Left kidney (tissue), 2 donors: ENCODE measurements around the gene EIF2D. TPM values are rescaled to one million over a fixed set of nuclear protein-coding genes. Genes with fewer than 3 reads are reported as not detected.
"Not testable (repeated sequence)": the region's sequence is repeated elsewhere in the genome, so short reads cannot be mapped to it uniquely, and the experiment has no call there.

Source experiments
- DNase-seq: peaks from one replicate; pipeline ENCODE4 v3.0.0-alpha.2; 2013
- polyA plus RNA-seq: library from polyadenylated mRNA; unstranded; fragments of 120-200 nt; gene quantifications from one replicate; pipeline ENCODE4 v1.2.1, GENCODE V29; 2013; ENCODE audit not compliant: insufficient read length

EIF2D gene
- polyA plus RNA-seq, 1 donor = 88.1 TPM

DNA sequence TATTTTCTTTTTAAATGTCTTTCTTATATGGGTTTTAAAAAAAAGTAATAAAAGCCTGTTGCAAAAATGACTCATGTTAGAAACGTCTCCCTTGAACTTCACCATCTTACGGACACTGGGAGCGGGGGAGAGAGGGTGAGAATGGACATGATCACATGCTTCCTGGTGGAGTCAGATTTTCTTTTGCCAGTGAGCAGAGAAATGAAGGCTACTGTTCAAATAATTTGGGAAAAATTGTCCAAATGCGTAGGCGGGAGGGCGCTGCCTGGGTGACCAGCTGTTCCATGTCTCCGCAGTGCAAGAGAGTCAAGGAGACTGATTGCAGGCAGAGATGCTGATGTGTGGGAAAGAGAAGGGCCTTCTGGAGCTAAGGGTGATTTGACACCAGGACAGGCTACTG is 23.1 kb downstream of the EIF2D start:
- DNase-seq = no peak

DNA sequence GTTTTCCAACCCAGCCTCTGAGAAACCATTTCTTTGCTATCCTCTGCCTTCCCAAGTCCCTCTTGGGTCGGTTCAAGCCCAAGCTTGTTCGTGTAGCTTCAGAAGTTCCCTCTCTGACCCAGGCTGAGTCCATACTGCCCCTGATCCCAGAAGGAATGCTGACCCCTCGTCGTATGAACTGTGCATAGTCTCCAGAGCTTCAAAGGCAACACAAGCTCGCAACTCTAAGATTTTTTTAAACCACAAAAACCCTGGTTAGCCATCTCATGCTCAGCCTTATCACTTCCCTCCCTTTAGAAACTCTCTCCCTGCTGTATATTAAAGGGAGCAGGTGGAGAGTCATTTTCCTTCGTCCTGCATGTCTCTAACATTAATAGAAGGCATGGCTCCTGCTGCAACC is 23.8 kb downstream of the EIF2D start:
- DNase-seq = no peak

DNA sequence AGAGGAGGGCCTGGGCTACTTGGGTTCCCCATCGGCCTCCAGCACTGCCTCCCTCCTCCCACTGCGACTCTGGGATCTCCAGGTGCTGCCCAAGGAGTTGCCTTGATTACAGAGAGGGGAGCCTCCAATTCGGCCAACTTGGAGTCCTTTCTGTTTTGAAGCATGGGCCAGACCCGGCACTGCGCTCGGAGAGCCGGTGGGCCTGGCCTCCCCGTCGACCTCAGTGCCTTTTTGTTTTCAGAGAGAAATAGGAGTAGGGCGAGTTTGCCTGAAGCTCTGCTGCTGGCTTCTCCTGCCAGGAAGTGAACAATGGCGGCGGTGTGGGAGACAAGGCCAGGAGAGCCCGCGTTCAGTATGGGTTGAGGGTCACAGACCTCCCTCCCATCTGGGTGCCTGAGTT is 24.4 kb downstream of the EIF2D start:
- no peak for DNase-seq

DNA sequence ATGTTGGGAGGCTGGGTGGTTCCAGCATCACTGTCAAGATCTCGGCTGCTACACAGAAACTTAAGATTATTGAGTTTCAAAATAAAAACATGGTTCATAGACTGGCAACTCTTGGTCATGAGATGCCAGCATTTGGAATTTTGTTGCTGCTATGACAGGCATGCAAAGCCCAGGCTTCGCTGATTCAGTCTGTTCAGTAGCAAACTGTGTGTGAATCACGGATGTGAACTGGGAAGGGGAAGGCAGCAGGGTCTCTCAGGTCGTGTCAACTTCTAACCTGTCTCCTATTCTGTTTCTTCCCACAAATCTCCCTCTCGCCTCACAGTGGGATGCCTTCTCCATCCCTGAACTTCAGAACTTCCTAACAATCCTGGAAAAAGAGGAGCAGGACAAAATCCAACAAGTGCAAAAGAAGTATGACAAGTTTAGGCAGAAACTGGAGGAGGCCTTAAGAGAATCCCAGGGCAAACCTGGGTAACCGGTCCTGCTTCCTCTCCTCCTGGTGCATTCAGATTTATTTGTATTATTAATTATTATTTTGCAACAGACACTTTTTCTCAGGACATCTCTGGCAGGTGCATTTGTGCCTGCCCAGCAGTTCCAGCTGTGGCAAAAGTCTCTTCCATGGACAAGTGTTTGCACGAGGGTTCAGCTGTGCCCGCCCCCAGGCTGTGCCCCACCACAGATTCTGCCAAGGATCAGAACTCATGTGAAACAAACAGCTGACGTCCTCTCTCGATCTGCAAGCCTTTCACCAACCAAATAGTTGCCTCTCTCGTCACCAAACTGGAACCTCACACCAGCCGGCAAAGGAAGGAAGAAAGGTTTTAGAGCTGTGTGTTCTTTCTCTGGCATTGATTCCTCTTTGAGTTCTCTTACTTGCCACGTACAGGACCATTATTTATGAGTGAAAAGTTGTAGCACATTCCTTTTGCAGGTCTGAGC is 25.5 kb downstream of the EIF2D start:
- no peak for DNase-seq

DNA sequence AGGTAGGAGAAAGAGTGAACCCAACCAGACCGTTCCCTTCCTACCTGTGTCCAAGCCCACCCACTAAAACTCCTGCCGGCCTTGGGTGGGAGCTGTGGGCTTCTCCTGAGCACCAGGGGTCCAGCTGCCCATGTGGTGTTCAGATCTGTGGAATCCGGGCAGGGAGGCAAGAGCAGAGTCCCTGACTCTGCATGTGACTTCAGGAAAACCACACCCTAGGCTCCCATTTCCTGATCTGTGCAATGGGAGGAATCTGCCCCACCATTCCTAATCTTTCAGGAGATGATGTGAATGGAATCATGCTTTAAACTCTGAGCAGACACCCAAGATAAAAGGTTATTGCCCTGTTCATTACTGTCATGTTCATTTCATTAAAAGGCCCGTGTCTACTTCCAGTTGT is 27.6 kb downstream of the EIF2D start:
- no peak for DNase-seq

DNA sequence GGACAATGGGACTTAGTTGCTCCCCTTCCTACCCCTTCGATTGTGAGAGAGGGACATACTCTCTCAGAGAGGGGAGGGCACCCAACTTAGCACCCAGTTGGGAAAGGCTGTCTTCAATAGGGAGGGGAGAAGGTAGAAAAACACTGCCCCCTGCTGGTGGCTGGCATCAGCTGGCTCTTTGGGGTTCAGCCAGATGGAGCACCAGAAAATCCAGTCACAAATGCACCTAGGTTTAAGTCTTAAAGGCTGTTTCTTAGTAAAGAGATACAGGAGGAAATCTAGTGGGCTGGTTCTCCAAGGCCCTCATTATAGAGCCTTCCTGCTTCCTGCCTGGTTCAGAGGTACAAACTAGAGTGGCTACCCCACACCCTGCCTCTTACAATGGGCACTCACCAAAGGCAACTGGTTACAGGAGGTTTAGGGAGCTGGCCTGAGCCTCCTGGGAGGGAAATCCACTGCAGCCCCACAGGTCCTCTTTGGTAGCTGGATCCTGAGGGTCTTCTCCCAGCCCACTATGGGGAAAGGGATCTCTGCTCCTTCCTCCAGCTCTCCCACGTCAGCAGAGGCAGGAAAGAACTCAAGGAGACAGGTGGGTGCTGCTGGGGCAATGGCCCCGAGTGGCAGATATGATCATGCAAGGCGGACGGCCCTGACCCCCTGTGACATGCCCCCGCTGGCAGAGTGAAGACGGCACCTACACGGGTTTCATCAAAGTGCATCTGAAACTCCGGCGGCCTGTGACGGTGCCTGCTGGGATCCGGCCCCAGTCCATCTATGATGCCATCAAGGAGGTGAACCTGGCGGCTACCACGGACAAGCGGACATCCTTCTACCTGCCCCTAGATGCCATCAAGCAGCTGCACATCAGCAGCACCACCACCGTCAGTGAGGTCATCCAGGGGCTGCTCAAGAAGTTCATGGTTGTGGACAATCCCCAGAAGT is 28.3 kb downstream of the EIF2D start:
- peak; percentile 57 for DNase-seq

DNA sequence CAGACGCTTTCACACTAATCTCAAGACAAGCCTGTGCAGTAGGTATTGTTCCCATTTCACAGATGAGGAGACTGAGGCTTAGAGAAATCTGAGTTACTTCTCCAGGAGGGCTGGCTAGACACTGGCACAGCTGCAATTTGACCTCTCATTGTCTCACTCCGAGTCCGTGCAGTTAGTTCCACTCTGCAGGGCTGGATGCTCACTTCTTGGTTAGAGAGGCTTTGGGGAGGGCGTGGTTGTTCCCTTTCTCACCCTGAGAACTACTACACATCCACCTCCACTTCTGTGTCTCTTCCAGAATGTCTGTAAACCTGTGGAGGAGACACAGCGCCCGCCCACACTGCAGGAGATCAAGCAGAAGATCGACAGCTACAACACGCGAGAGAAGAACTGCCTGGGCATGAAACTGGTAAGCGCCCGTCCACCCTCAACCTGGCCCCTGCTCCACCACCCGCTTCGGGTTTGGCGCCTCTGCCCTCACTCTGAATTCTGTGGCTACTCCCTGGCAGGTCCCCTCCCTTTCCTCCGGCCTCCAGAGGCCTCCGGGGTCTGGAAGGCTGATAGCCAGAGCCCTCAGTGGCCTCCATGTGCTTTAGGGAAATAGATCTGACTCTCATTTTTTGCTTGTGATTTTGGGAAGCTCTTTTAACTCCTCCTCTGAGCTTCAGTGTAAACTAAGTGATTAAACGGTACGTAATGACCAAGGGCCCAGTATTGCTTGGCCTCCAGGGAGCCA is 29.1 kb downstream of the EIF2D start:
- no peak for DNase-seq

DNA sequence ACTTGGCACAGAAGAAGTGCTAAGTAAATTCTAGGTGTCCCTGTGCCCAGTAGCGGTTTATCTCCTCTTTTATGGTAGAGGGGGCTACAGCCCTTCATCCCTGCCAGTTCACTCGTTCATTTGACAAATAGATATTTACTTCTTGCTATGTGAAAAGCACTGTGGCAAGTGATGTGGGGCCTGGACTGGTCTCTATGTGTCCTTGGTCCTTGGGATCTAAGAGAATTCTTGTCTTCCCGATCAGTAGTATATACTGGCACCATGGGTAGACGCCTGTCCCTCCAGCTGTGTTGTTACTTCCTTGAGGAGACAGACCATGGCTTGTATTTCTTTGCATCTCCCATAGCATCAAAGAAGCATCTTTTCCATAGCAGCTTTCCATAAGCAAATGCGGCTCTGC is 29.7 kb downstream of the EIF2D start:
- no peak for DNase-seq

DNA sequence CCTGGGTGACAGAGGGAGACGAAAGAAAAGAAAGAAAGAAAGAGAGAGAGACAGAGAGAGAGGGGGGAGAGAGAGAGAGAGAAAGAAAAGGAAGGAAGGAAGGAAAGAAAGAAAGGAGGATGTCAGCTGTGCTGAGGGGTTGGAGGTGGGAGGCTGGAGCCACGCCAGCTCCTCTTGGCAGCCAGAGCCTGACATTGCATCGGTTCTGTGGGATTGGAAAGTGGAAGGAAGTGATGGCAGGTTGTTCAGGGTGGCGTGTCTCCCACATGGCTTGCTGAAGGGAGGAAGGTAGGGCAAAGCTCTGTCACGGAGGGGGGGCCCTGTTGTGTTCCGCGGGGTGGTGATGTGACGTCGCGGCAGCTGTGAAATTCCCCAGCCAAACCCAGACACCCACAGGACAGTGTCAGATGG is 30.7 kb downstream of the EIF2D start:
- DNase-seq = no peak

DNA sequence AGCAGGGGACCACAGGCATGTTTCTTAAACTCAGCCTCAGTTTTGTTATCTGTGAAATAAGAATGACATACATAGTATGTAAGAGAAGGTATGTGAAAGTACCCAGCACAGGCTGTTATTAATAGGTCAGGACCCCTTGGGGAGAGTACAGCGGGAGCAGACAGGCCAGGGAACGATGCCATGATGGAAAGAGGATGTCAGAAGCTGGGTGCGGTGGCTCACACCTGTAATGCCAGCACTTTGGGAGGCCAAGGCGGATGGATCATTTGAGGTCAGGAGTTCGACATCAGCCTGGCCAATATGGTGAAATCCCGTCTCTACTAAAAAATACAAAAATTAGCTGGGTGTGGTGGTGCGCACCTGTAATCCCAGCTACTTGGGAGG is 31.2 kb downstream of the EIF2D start:
- not testable (repeated sequence) for DNase-seq

DNA sequence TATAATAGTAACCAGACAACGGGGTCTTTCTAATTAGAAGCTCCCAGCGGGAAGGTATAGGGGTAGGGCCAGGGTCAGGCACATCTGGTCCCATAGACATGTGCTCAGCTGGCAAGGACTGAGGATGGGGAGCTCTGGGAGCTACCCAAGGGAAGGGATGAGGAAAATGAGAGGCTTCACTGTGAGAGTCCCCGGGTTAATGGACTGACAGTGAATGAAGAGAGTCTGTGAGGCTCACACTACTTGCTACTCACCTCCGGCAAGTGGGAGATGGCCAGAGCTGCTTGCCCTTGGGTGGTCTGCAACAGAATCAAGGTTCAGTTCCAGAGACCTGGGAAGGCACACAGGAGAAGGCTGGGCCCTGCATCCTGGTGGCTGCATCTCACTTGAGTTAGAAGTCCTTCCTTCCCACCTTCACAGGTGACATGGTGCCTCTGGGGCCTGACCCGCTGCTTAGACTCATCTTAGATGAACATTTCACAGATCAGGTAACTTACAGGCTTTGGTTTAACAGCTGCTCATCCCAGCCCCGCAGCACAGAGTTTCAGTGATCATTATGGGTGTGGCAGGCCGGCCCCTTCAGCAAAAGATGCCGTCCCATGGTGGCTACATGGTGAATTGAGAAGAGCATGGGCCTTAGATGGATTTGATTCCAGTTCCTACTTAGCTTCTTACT is 31.7 kb downstream of the EIF2D start:
- DNase-seq = no peak

DNA sequence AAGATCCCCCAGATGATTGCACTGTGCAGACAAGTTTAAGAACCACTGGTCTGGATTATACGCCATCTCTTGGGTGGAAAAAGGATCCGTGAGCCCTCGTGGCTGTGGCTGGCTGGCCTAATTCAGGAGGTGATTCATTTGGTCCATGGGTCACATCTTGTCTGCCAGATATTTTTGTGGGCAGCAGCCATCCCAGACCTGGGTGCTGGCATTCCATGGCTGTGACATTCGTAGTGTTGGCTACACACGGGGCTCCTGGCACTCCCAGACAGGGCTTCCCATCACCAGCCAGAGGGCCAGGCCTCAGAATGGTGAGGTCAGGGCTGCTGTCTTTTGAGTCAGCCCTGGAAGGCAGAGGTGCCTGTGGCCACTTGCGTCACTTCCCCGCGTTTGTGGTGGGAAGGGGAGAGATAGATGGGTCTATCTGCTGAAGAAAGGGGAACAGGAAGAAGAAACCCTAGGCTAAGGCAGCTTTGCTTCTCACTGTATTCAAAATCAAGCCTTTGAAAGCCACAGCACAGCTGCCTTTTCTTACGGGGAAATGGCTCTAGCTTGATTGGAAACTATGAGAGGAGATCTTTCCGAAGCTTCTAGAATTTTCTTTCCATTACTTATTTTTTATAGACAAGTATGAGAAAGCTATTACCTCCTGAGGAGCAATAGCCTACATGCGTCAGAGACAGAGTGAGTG is 32.4 kb downstream of the EIF2D start:
- no peak for DNase-seq

DNA sequence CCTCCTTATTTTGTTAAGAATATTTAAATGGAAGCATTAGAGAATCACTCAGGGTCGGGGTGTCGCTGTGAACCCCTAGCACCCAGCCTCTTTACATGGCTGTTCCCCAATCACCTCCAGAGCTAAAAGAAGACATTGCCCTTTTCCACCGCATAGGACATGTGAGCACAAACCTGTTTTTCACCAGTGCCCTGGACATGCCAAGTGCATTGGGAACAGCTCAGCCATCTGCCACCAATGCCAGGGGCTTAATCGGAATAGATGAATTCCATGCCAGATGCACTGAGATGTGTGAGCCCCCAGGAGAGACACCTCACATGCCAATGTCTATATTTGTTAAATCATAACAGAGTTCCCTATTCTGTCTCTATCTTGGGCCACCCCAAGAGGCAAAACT is 33.3 kb downstream of the EIF2D start:
- no peak for DNase-seq

DNA sequence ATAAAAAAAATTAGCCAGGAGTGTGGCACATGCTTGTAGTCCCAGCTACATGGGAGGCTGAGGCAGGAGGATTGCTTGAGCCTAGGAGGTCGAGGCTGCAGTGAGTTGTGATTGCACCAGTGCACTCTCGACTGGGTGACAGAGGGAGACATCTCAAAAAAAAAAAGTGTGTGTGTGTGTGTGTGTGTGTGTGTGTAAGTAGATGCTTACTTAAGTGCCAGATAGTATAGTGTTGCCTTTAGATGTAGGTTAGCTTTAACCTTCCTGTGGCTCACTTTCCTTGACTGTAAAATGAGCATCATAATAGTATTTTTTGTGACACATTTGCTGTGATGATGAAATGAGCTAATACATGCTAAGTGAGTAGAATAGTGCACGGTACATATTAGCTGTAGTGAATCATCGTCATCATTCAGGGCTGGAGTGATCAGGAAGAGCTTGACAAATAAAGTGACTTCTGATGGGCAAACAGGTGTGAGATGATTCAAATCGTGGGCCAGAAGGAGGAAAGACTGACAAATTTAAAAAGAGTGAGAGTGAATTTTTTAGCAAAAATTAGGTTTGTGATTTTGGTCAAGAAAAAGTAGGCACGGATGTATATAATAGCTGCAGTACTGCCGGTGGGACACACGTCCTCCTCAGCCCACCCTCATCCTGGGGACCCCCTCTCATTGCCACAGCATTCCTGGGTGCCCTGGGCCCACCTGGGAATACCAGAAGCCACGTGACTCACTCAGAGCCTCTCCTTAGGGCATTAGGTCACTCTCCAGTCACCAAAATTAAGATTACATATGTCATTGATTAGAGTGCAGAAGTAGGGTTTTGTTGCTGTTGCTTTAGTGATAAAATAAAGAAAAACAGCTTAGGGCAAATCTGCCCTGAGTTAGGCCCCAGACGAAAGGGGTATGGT is 33.9 kb downstream of the EIF2D start:
- no peak for DNase-seq

DNA sequence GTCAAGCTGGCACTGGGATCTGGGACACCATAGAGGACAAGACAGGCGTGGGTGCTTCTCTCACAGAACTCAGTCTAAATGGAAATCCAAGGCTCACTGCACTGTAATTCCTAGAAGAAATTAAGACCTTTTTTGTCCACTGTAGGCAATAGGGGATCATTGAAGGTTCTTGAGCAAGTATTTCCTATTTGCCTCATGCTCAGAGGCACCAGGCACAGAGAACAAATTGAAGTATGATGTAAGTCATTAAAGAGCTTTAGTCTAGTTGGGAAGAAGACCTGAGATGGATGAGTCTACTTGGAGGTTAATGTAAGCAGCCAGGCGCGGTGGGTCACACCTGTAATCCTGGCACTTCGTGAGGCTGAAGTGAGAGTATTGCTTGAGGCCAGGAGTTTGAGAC is 34.6 kb downstream of the EIF2D start:
- DNase-seq = no peak

DNA sequence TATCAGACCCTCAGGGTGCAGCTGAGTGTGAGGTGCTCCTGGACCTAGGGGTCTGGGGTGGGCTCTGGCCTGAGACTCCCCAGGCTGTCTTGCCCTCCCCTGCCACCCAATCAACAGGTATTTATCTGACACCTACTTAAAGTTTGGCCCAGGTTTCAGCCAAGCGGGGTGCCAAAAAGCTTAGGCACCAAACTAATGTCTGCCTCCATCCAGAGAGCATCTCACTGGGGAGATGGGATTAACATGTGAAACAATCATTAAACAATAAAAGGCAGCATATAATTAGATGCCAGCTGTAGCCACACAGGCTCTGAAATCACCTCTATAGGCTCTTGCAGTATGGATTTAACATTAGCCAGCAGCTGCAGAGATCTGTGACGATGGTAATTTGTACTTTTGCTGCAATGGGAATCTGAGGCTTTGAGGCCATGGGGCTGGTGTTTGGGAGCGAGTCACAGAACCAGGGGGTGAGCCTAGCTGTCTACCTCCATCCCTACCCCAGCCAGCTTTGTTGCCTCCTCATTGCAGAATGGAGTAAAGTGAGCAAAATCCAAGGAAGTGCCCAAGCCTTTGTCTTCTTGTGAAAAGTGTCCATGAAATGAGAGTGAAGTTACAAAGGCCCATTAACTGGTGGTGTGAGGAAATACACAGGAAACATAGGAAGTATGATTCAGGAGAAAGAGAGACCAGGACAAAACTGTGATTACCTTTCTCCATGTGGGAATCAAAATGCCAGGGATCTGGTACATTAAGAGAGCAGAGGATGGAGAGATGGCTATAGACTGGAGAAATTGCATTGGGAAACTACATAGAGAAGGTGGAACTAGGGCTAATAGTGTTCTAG is 36.1 kb downstream of the EIF2D start:
- DNase-seq = no peak

DNA sequence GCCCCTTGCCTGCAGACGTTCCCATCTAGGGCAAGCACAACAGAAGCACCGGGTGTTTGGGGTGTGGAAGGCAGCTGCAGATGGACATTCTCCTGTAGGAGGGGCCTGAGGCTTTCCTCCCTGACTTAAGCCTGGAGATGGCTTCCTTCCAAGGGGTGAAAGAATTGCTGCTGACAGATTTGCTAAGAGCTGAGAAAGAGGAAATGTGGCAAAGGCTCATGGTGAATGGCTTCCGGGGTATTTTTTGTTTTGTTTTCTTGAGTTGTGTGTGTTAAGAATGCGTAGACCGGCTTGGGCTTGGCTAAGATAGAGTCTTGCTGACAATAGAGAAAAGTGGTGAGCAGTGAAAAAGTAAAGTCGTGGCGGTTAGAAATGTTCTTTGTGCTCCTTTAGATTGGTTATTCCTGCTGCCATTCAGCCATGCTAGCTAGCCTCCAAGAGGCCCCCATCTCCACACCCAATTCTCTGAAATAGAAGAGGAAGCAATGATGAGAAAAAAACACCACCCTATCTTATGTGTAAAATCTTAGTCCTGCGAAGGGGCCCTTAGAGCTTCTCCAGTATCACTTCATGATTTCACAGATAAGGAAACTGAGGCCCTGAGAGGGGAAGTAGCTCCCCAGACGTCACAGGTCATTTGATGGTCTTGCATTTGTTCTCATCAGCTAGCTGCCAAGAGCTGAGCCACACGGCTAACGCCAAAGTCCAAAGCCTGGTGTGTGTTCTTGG is 36.9 kb downstream of the EIF2D start:
- peak; percentile 55 for DNase-seq

DNA sequence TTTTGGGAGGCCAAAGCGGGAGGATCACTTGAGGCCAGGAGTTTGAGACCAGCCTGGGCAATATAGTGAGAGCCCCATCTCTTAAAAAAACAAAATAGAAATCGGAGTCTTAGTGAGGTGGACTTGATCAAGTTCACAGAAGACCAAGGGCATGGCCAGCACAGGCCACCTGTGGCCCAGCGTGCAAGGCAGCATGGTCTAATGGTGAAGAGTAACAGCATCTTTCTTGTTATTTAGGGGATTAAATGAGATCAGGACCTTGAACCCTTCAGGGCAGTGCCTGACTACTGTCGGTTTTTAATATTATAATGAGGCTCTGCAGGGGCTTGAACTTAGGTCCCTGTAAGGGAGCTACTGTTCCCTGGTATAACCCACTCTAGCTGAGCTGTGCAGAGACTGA is 38.5 kb downstream of the EIF2D start:
- no peak for DNase-seq
